K562 (cell line): ENCODE results near the gene MICU1. TPM values are rescaled to one million over a fixed set of nuclear protein-coding genes. Genes with fewer than 3 reads are reported as not detected.

Experiments
- CREB3L1 ChIP-seq: fragments of 450-650 bp; IDR thresholded peaks from 2 replicates; pipeline ENCODE4 v1.6.1; 2014; ENCODE audit warnings: low read depth, mild to moderate bottlenecking, moderate library complexity, borderline replicate concordance
- CTBP1 ChIP-seq: fragments of 450-650 bp; IDR thresholded peaks from 2 replicates; pipeline ENCODE4 v1.6.1; 2016; ENCODE audit warnings: borderline replicate concordance
- DIDO1 ChIP-seq: fragments of 450-650 bp; IDR thresholded peaks from 2 replicates; pipeline ENCODE4 v1.6.1; 2016; ENCODE audit warnings: low read depth, missing biosample characterization, missing genetic modification characterization
- ESRRA ChIP-seq: fragments of 450-650 bp; IDR thresholded peaks from 2 replicates; pipeline ENCODE4 v1.6.1; 2014; ENCODE audit warnings: low read depth, mild to moderate bottlenecking, moderate library complexity, borderline replicate concordance
- EWSR1 ChIP-seq: fragments of 450-650 bp; IDR thresholded peaks from 2 replicates; pipeline ENCODE4 v1.6.1; 2018; ENCODE audit warnings: borderline replicate concordance, mild to moderate bottlenecking, low read depth, moderate library complexity; ENCODE audit not compliant: partially characterized antibody
- GABPB2 ChIP-seq: fragments of 250-450 bp; sonication (Bioruptor Pico); conservative IDR thresholded peaks from 2 replicates; pipeline ENCODE4 v1.5.1; 2021; ENCODE audit warnings: mild to moderate bottlenecking
- NR4A1 ChIP-seq, 2 experiments: fragments of 250-450 bp in 1 of 2; fragments of 450-650 bp in 1 of 2; sonication (Bioruptor Pico) in 1 of 2; IDR thresholded peaks; 2 replicates each; pipeline versions ENCODE4 v1.4.0 to v1.6.1; 2016 to 2020; ENCODE audit warnings: mild to moderate bottlenecking in 2 of 2, missing compliant biosample characterization in 1 of 2, missing genetic modification characterization in 1 of 2, moderate library complexity in 1 of 2
- SP1 ChIP-seq: sonication (generic); formaldehyde crosslinking; IDR thresholded peaks from 2 replicates; pipeline ENCODE4 v1.8.1; 2022; ENCODE audit warnings: mild to moderate bottlenecking, missing genetic modification reagents
- TBL1XR1 ChIP-seq, 2 experiments: IDR thresholded peaks; 2 replicates each; pipeline ENCODE4 v1.6.1; 2012; ENCODE audit warnings: improper control_type of control experiment in 2 of 2, low read length in 2 of 2, mild to moderate bottlenecking in 1 of 2
- TCF7 ChIP-seq: sonication (generic); IDR thresholded peaks from 2 replicates; pipeline ENCODE4 v1.6.1; 2016; ENCODE audit warnings: antibody characterized with exemption, borderline replicate concordance
- ZFP36 ChIP-seq: fragments of 150-350 bp; IDR thresholded peaks from 2 replicates; pipeline ENCODE4 v1.6.1; 2018; ENCODE audit warnings: low read length, low read depth; ENCODE audit not compliant: partially characterized antibody
- ZNF431 ChIP-seq: sonication (generic); formaldehyde crosslinking; IDR thresholded peaks from 2 replicates; pipeline ENCODE4 v1.8.0; 2022; ENCODE audit warnings: mild to moderate bottlenecking, missing genetic modification reagents
- ZNF830 ChIP-seq: fragments of 250-450 bp; sonication (Bioruptor Pico); IDR thresholded peaks from 2 replicates; pipeline ENCODE4 v1.5.0; 2021; ENCODE audit warnings: mild to moderate bottlenecking
- polyA plus RNA-seq, 8 experiments: library from polyadenylated mRNA; depleted of rRNA in 4 of 8; stranded (reverse) in 5 of 8; unstranded in 3 of 8; fragments of >200 nt; fragmentation: Nextera tagmentation in 2 of 8; fragmentation: Illumina TruSeq in 1 of 8; extraction: Ambion mirVana in 2 of 8; extraction: Trizol in 1 of 8; gene quantifications; 2 replicates each; pipeline versions ENCODE4 v1.2.1 to v1.2.3, GENCODE V29; 2011 to 2014; ENCODE audit warnings: inconsistent platforms in 1 of 8, missing spikeins in 1 of 8
- total RNA-seq, 7 experiments: library from RNA; depleted of rRNA in 6 of 7; stranded (reverse); fragments of >200 nt in 6 of 7; fragmentation: Illumina TruSeq in 2 of 7; extraction: Trizol in 2 of 7; gene quantifications; 2 replicates each; pipeline versions ENCODE4 v1.2.1 to v1.2.3, GENCODE V29; 2011 to 2021; ENCODE audit warnings: low replicate concordance in 1 of 7
- TF ChIP-seq, protein P1 (sequence below), 2 experiments: IDR thresholded peaks in 1 of 2; conservative IDR thresholded peaks in 1 of 2; 2 replicates each; pipeline ENCODE4 v1.6.1; 2016; ENCODE audit warnings: low read depth in 2 of 2, mild to moderate bottlenecking in 1 of 2, missing compliant biosample characterization in 1 of 2, missing genetic modification characterization in 1 of 2, moderate library complexity in 1 of 2
- TF ChIP-seq, protein P2 (sequence below), 2 experiments: fragments of 450-650 bp in 1 of 2; IDR thresholded peaks; 2 replicates each; pipeline ENCODE4 v1.6.1; 2011 to 2017; ENCODE audit warnings: low read depth in 2 of 2, antibody characterized with exemption in 1 of 2, borderline replicate concordance in 1 of 2, low read length in 1 of 2, mild to moderate bottlenecking in 1 of 2, mixed read lengths in 1 of 2; ENCODE audit not compliant: control insufficient read depth in 1 of 2
- TF ChIP-seq, protein P3 (sequence below): fragments of 250-450 bp; sonication (Bioruptor Pico); IDR thresholded peaks from 2 replicates; pipeline ENCODE4 v1.4.0; 2020; ENCODE audit warnings: mild to moderate bottlenecking

Gene MICU1
- total and polyA plus RNA-seq, 9 of the 15 experiments (the other 6 are each of a cell fraction or from before 2014, with no cell fraction given), result 29.3 to 76.8 (median 48.4) TPM

DNA sequence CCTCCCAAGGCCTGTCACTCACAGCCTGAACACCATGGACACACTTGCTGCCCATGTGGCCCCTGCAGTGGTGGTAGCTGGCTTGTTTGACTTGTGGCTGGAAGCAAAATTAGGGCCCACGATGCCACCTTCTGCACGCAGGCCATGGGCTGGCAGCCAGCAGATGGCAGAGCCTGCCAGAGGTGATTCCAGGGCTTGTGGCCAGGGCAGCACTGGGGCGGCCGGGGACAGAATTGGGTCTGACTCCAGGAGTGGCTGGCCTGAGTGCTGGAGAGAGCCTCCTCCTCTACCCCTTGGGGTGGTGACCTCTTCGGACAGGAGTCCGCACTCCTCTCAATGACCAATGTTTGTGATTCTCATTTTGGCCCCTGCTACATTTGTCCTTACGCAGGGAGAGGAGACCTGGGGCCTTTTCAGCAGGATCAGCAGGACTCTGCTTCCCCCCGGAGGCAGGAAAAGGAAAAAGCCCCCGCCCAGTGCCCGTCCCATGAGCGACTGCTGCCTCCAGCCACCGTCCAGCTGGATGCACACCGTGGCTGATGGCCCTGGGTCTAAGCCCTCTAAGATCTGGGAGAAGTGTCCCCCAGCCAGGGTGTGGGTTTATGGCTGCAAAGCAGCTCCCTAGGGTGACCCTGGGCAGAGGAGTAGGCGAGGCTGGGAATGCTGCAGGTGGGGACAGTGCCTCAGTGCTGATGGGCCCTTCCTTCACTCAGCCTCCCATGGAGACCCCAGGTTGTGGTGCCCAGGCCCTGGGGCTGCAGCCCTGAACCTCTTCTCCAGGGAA, 297.6 kb downstream of the MICU1 start (continued):
- TF ChIP-seq ESRRA (peak; percentile 58; the same call in 1 of the 2 replicates), GABPB2 (CRISPR knock-in tag) (no peak), TBL1XR1 (IDR thresholded peaks at IDR 0.05; ENCODE audit: low read length in 2 of 2) (peak; percentile 38 to 64; a peak in 1 of 4 replicates), CTBP1 (peak; percentile 63), TCF7 (peak; percentile 51; the same call in 1 of the 2 replicates), EWSR1 (no peak), NR4A1 (CRISPR knock-in tag; IDR thresholded peaks at IDR 0.05) (0 out of 2 replicates have a peak, but pooled peaks have one; percentile 37), NR4A1 (tag; IDR thresholded peaks at IDR 0.05) (peak; percentile 75), ZFP36 (peak; percentile 38), SP1 (CRISPR knock-in tag) (0 out of 2 replicates have a peak, but pooled peaks have one; percentile 33), DIDO1 (tag) (no peak), ZNF830 (CRISPR knock-in tag) (0 out of 2 replicates have a peak, but pooled peaks have one; percentile 62), CREB3L1 (no peak), ZNF431 (no peak)
- TF ChIP-seq, protein P1, sequence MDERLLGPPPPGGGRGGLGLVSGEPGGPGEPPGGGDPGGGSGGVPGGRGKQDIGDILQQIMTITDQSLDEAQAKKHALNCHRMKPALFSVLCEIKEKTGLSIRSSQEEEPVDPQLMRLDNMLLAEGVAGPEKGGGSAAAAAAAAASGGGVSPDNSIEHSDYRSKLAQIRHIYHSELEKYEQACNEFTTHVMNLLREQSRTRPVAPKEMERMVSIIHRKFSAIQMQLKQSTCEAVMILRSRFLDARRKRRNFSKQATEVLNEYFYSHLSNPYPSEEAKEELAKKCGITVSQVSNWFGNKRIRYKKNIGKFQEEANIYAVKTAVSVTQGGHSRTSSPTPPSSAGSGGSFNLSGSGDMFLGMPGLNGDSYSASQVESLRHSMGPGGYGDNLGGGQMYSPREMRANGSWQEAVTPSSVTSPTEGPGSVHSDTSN (CRISPR knock-in tag; IDR thresholded peaks at IDR 0.05; ENCODE audit: low read depth), result no peak
- TF ChIP-seq, protein P1 (tag; conservative IDR thresholded peaks at IDR 0.05; ENCODE audit: low read depth), result 0 out of 2 replicates have a peak, but pooled peaks have one; percentile 22
- TF ChIP-seq, protein P2, sequence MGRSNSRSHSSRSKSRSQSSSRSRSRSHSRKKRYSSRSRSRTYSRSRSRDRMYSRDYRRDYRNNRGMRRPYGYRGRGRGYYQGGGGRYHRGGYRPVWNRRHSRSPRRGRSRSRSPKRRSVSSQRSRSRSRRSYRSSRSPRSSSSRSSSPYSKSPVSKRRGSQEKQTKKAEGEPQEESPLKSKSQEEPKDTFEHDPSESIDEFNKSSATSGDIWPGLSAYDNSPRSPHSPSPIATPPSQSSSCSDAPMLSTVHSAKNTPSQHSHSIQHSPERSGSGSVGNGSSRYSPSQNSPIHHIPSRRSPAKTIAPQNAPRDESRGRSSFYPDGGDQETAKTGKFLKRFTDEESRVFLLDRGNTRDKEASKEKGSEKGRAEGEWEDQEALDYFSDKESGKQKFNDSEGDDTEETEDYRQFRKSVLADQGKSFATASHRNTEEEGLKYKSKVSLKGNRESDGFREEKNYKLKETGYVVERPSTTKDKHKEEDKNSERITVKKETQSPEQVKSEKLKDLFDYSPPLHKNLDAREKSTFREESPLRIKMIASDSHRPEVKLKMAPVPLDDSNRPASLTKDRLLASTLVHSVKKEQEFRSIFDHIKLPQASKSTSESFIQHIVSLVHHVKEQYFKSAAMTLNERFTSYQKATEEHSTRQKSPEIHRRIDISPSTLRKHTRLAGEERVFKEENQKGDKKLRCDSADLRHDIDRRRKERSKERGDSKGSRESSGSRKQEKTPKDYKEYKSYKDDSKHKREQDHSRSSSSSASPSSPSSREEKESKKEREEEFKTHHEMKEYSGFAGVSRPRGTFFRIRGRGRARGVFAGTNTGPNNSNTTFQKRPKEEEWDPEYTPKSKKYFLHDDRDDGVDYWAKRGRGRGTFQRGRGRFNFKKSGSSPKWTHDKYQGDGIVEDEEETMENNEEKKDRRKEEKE (IDR thresholded peaks at IDR 0.05; ENCODE audit: borderline replicate concordance in 1 of 2, control insufficient read depth in 1 of 2, low read depth in 2 of 2, low read length in 1 of 2), result 0 out of 4 replicates have a peak, but pooled peaks of 1 of the 2 experiments have one; percentile 31
- TF ChIP-seq, protein P3, sequence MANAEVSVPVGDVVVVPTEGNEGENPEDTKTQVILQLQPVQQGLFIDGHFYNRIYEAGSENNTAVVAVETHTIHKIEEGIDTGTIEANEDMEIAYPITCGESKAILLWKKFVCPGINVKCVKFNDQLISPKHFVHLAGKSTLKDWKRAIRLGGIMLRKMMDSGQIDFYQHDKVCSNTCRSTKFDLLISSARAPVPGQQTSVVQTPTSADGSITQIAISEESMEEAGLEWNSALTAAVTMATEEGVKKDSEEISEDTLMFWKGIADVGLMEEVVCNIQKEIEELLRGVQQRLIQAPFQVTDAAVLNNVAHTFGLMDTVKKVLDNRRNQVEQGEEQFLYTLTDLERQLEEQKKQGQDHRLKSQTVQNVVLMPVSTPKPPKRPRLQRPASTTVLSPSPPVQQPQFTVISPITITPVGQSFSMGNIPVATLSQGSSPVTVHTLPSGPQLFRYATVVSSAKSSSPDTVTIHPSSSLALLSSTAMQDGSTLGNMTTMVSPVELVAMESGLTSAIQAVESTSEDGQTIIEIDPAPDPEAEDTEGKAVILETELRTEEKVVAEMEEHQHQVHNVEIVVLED (CRISPR knock-in tag), result peak; percentile 26; the same call in 1 of the 2 replicates
